Parietal lobe (tissue), 2 donors: ENCODE data around the gene GDF9. TPM values are rescaled to one million over a fixed set of nuclear protein-coding genes. Genes with fewer than 3 reads are reported as not detected.

Experiments used
- small RNA-seq: library from RNA; depleted of rRNA; stranded (forward); fragments of <200 nt; gene quantifications from one replicate; pipeline ENCODE3, GENCODE V24; 2014; ENCODE audit warnings: low replicate concordance
- total RNA-seq: library from RNA; depleted of rRNA; stranded (reverse); fragments of >200 nt; gene quantifications from one replicate; pipeline ENCODE4 v1.2.3, GENCODE V29; 2014

Gene GDF9, protein sequence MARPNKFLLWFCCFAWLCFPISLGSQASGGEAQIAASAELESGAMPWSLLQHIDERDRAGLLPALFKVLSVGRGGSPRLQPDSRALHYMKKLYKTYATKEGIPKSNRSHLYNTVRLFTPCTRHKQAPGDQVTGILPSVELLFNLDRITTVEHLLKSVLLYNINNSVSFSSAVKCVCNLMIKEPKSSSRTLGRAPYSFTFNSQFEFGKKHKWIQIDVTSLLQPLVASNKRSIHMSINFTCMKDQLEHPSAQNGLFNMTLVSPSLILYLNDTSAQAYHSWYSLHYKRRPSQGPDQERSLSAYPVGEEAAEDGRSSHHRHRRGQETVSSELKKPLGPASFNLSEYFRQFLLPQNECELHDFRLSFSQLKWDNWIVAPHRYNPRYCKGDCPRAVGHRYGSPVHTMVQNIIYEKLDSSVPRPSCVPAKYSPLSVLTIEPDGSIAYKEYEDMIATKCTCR
- 0.94 TPM for total RNA-seq

DNA sequence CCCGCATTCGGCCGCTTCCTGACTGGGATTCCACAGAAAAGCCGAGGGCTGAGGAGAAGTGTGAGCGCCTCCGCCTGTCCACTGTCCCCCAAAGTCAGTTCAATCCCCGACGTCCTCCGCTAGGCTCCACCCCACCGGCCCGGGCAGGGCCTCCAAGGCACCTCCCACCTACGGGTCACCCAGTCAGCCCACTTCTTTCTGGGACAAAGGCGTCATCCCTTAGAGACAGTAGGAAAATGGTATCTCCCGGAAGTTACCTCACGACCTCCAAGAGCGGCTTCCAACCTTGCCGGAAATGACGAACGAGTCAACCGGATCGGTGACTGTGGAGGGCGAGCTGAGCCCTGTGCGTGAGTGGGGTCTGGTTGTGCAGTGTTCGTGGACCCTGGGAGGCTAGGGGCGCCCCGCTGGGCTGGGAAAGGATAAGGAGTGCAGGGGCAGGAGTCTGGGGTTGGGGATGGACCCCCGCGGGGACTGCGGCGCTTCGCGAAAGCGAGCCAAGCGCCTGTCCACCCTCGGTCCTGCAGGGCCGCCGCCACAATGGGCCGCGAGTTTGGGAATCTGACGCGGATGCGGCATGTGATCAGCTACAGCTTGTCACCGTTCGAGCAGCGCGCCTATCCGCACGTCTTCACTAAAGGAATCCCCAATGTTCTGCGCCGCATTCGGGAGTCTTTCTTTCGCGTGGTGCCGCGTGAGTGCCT, at the start of gene GDF9, which contains the start of gene UQCRQ:
Gene GDF9, minus strand, starts transcription at position 128 of the 704 bp plus-strand sequence. CDS start 1,936 bp downstream, outside the sequence.
Gene UQCRQ, plus strand, starts transcription at position 301 of the 704 bp plus-strand sequence. Its CDS starts 240 bp downstream, at position 541.

DNA sequence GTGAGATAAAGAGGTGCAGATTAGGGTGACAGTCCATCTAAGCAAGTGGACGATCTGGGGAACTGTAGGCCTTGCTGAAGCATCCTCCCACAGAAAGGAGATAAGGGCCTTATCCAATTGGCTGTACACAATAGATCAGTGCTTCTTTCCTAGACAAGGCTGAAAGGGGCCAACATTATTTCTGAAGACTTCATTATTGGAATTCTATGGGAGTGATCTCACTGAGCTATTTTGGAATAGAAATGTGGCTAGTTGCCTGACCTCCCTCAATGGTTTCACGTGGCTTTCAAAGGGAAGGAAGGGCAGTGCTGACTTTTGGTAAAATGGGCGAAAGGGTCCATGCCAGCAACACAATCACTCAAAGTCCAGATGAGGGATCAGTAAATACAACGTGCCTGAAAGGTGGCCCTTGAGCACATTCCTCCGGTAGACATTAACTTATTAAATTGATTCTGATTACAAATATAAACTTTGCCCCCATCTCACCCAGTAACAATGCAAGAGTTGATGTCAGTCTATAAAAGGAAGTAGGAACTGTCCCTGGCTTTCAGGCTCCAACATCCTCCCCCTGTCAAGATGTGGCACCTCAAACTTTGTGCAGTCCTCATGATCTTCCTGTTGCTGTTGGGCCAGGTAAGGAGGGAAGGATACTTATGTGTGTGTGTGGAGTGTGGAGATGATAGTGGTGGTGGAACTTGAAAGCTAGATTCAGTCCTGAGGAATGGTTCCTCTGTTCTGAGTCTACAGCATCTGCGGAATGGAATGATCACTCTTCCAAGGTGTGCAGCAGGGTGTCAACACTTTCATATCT, 7.1 kb upstream of the GDF9 start, which contains the start of gene LEAP2:
Gene LEAP2, plus strand, starts transcription at position 550 of the 811 bp plus-strand sequence. Its CDS starts 27 bp downstream, at position 577.

DNA sequence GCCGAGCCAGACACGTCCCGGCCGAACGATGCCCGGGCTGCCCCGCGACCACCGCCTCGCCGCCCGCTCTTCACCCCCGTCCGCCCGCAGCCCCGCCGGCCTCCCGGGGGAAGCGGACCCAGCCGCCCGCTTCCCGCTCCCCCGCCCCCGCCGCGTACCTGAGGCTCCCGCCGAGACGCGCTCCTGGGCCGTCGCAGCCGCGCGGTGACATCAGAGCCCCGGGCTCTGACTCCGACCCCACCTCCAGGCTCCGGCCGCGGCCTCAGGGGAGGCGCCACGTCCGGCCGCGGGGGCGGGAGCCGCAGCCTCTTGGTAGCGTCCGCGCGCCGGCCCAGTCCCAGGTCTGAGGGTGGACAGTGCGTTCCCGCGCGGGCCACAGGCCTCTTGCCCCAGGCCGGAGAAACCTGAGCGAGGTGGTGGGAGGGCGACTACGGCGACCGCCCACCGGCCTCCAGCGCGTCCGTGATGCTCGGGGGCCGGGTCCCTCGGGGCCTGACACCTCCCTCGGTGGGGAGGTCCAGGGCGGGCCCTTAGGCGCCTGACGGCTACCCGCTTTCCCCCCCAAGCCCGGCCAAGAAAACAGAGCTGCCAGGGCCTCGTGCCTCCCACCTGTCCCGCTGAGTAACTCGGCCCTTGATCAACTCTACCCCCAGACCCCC, 35.7 kb downstream of the GDF9 start, which contains the start of gene SHROOM1:
Gene SHROOM1, minus strand, starts transcription at position 212 of the 659 bp plus-strand sequence. CDS start 4,507 bp downstream, outside the sequence.

DNA sequence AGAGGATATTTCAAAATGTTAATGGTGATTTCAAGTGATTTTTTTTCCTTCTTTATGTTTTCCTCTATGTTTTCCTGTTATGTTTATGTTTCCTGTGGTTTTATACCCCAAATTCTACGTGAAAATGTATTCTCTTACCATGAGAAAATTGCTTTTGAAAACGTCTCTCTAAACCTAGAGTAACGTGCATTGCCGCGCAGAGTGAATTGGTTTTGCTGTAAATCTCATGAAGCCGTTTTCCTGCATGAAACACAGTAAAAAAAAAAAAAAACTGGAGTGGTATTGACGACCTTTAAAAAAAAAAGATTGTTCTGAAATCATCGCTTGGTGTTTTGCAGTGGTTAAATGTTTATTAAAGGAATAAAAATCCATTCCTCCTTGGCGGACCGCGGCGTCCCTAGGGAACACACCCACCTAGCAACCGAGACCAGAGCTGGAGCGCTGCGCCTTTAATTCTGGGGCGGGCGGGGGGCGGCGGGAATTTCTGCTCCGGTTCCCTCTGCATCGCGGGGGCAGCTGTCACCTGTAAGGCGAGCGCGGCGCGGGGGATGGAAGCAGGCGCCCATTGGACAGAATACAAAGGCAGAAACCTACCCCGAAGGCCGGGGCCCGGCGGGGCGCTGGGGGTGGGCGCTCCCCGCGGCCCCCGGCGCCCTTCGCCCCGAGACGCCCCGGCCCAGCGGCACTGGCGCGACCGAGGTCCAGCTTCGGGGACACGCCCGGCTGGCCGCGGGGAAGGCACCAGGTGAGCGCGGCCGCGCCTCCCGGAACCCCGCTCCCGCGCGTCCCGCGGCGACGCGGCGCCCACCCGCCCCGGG, 53.3 kb downstream of the GDF9 start, which contains the start of gene SOWAHA:
Gene SOWAHA, plus strand, starts transcription at position 522 of the 818 bp plus-strand sequence. CDS start 320 bp downstream, outside the sequence.

Small RNA genes within 50 kb of the gene (small RNA-seq; reads per million reads assigned to genes)
- not detected for gene RNA5SP192

Other genes starting within 250 kb of the GDF9 start
- gene IL13, start 208.3 kb downstream of the GDF9 start, total RNA-seq = not detected
- gene IL4, start 192.5 kb downstream of the GDF9 start, total RNA-seq = not detected
- gene KIF3A, start 128.9 kb downstream of the GDF9 start, total RNA-seq = 98.9 TPM
- 0.94 TPM for gene CCNI2, start 119.0 kb downstream of the GDF9 start, total RNA-seq
- 45.1 TPM for gene SEPTIN8, start 89.2 kb downstream of the GDF9 start, total RNA-seq
- 3.1 TPM for gene SOWAHA, start 53.2 kb downstream of the GDF9 start, total RNA-seq
- gene SHROOM1, start 35.8 kb downstream of the GDF9 start, total RNA-seq = 0.94 TPM
- gene UQCRQ, start 173 bp upstream of the GDF9 start, total RNA-seq = 93.9 TPM
- 4.7 TPM for gene LEAP2, start 7.2 kb upstream of the GDF9 start, total RNA-seq
- 118 TPM for gene AFF4, start 97.2 kb upstream of the GDF9 start, total RNA-seq
- 16.3 TPM for gene ZCCHC10, start 160.1 kb upstream of the GDF9 start, total RNA-seq
- 109 TPM for gene HSPA4, start 185.5 kb upstream of the GDF9 start, total RNA-seq